ENCODE measurements around the gene ZNF511.

ZNF511 gene

GRCh38 chr10:133324857-133325260, 16.1 kb downstream of the ZNF511 start:
- TF ChIP-seq POLR2A (IDR thresholded peaks at IDR 0.05; ENCODE audit: low read length) = no peak
- TF ChIP-seq GATA1 (IDR thresholded peaks at IDR 0.05; ENCODE audit: low read depth, low read length) = no peak
- no peak for DNase-seq

- TF ChIP-seq GATA1 (IDR thresholded peaks at IDR 0.05; ENCODE audit: low read depth, low read length) (no peak), POLR2A (IDR thresholded peaks at IDR 0.05; ENCODE audit: low read length) (no peak)
- DNase-seq = peak in 1 of 2 experiments; percentile 17
Observed at GRCh38 chr10:133325440-133326222, 16.9 kb downstream of the ZNF511 start.

- TF ChIP-seq GATA1 (IDR thresholded peaks at IDR 0.05; ENCODE audit: low read depth, low read length) = no peak
- no peak for TF ChIP-seq POLR2A (IDR thresholded peaks at IDR 0.05; ENCODE audit: low read length)
- no peak for DNase-seq
Observed at GRCh38 chr10:133326223-133326551, 17.5 kb downstream of the ZNF511 start.

GRCh38 chr10:133326745-133327650, 18.3 kb downstream of the ZNF511 start:
- no peak for DNase-seq
- TF ChIP-seq GATA1 (IDR thresholded peaks at IDR 0.05; ENCODE audit: low read depth, low read length) (no peak), POLR2A (IDR thresholded peaks at IDR 0.05; ENCODE audit: low read length) (no peak)

GRCh38 chr10:133327651-133328357, 19.1 kb downstream of the ZNF511 start:
- TF ChIP-seq POLR2A (IDR thresholded peaks at IDR 0.05; ENCODE audit: low read length) = no peak
- no peak for TF ChIP-seq GATA1 (IDR thresholded peaks at IDR 0.05; ENCODE audit: low read depth, low read length)
- no peak for DNase-seq

GRCh38 chr10:133328358-133329343, 19.9 kb downstream of the ZNF511 start:
- DNase-seq = no peak
- no peak for TF ChIP-seq POLR2A (IDR thresholded peaks at IDR 0.05; ENCODE audit: low read length)
- TF ChIP-seq GATA1 (IDR thresholded peaks at IDR 0.05; ENCODE audit: low read depth, low read length) = no peak

GRCh38 chr10:133329491-133330202, 20.9 kb downstream of the ZNF511 start:
- TF ChIP-seq GATA1 (IDR thresholded peaks at IDR 0.05; ENCODE audit: low read depth, low read length) = no peak
- no peak for TF ChIP-seq POLR2A (IDR thresholded peaks at IDR 0.05; ENCODE audit: low read length)

GRCh38 chr10:133332936-133333699, 24.4 kb downstream of the ZNF511 start:
- no peak for TF ChIP-seq POLR2A (IDR thresholded peaks at IDR 0.05; ENCODE audit: low read length)
- TF ChIP-seq GATA1 (IDR thresholded peaks at IDR 0.05; ENCODE audit: low read depth, low read length) = no peak

More at GRCh38 chr10:133329491-133330202, 20.9 kb downstream of the ZNF511 start:
- peak; percentile 78 to 88 for DNase-seq

GRCh38 chr10:133334503-133335245, 26.0 kb downstream of the ZNF511 start:
- TF ChIP-seq POLR2A (IDR thresholded peaks at IDR 0.05; ENCODE audit: low read length) = no peak
- no peak for TF ChIP-seq GATA1 (IDR thresholded peaks at IDR 0.05; ENCODE audit: low read depth, low read length)
- DNase-seq = no peak

More at GRCh38 chr10:133332936-133333699, 24.4 kb downstream of the ZNF511 start:
- no peak for DNase-seq

- TF ChIP-seq POLR2A (IDR thresholded peaks at IDR 0.05; ENCODE audit: low read length) (no peak), GATA1 (IDR thresholded peaks at IDR 0.05; ENCODE audit: low read depth, low read length) (no peak)
- DNase-seq = peak; percentile 66 to 70
Observed at GRCh38 chr10:133335246-133336117, 26.8 kb downstream of the ZNF511 start.
